ENCODE results near the gene ZNF618.

The ZNF618 gene

GRCh38 chr9:114015607-114016006, 139.5 kb downstream of the ZNF618 start:
- TF ChIP-seq CTCF (IDR thresholded peaks at IDR 0.05; ENCODE audit: low read depth, low read length): no peak
- DNase-seq (ENCODE audit: extremely low read depth, low read depth): no peak

GRCh38 chr9:114016101-114016500, 140.0 kb downstream of the ZNF618 start:
- DNase-seq (ENCODE audit: extremely low read depth, low read depth): no peak
- TF ChIP-seq CTCF (IDR thresholded peaks at IDR 0.05; ENCODE audit: low read depth, low read length): no peak

GRCh38 chr9:114016629-114017423, 140.7 kb downstream of the ZNF618 start:
- DNase-seq (ENCODE audit: extremely low read depth, low read depth): no peak
- TF ChIP-seq CTCF (IDR thresholded peaks at IDR 0.05; ENCODE audit: low read depth, low read length): no peak

- TF ChIP-seq CTCF (IDR thresholded peaks at IDR 0.05; ENCODE audit: low read depth, low read length): no peak
- DNase-seq (ENCODE audit: extremely low read depth, low read depth): no peak
Observed at GRCh38 chr9:114017741-114018715, 141.9 kb downstream of the ZNF618 start.

- TF ChIP-seq CTCF (IDR thresholded peaks at IDR 0.05; ENCODE audit: low read depth, low read length): no peak
- DNase-seq (ENCODE audit: extremely low read depth, low read depth): no peak
Observed at GRCh38 chr9:114021578-114021977, 145.5 kb downstream of the ZNF618 start.

- DNase-seq (ENCODE audit: extremely low read depth, low read depth): no peak
- no peak for TF ChIP-seq CTCF (IDR thresholded peaks at IDR 0.05; ENCODE audit: low read depth, low read length)
Observed at GRCh38 chr9:114023961-114024360, 147.9 kb downstream of the ZNF618 start.

All from AG09319 (cell line).